Measurements from ENCODE around the gene TMEM183A.

TMEM183A gene

GRCh38 chr1:203051841-203052324 is 44.7 kb downstream of the TMEM183A start:
- no peak overlapping the region for H3K4me3 ChIP-seq (ENCODE audit: low read depth in 1 of 2, low read length in 2 of 2)
- no peaks in the 10 kb centered on the region; the same call in 1 of the 2 replicates for H3K4me1 ChIP-seq (ENCODE audit: insufficient read depth, low read length)
- peak; percentile 68 for ATAC-seq (ENCODE audit: insufficient read depth, low read depth)
- H3K79me2 ChIP-seq (ENCODE audit: insufficient read depth, low read length) = no peaks in the 10 kb centered on the region
- peaks cover 3% of the 10 kb centered on the region; the same call in 1 of the 2 replicates for H4K20me1 ChIP-seq (ENCODE audit: insufficient read depth, low read length)
- no peak overlapping the region for H2AFZ ChIP-seq (ENCODE audit: low read depth, low read length)
- no peak for TF ChIP-seq EZH2 (IDR thresholded peaks at IDR 0.05; ENCODE audit: borderline replicate concordance, low read depth, low read length, severe bottlenecking)
- H3K27ac ChIP-seq (ENCODE audit: low read length) = no peak overlapping the region
- H3K9me3 ChIP-seq (ENCODE audit: insufficient read depth, low read length, severe bottlenecking) = no peaks in the 10 kb centered on the region
- H3K36me3 ChIP-seq (ENCODE audit: insufficient read depth, low read length) = no peaks in the 10 kb centered on the region
- H3K9ac ChIP-seq (ENCODE audit: low read depth, low read length) = no peak overlapping the region
- H3K27me3 ChIP-seq (ENCODE audit: insufficient read depth, low read length, poor library complexity) = peaks cover 66% of the 10 kb centered on the region
- no peak overlapping the region for H3K4me2 ChIP-seq (ENCODE audit: insufficient read depth, low read length)
- peak; percentile 51 for DNase-seq

- no peak overlapping the region for H3K4me2 ChIP-seq (ENCODE audit: insufficient read depth, low read length)
- H3K36me3 ChIP-seq (ENCODE audit: insufficient read depth, low read length) = no peaks in the 10 kb centered on the region
- no peak for TF ChIP-seq CTCF (IDR thresholded peaks at IDR 0.05; ENCODE audit: borderline replicate concordance, extremely low read depth, low read length, poor library complexity, severe bottlenecking)
- no peak for TF ChIP-seq EZH2 (IDR thresholded peaks at IDR 0.05; ENCODE audit: borderline replicate concordance, low read depth, low read length, severe bottlenecking)
- no peak overlapping the region for H3K27ac ChIP-seq (ENCODE audit: low read length)
- H4K20me1 ChIP-seq (ENCODE audit: insufficient read depth, low read length) = peaks cover 3% of the 10 kb centered on the region; the same call in 1 of the 2 replicates
- no peaks in the 10 kb centered on the region for H3K79me2 ChIP-seq (ENCODE audit: insufficient read depth, low read length)
- no peak for ATAC-seq (ENCODE audit: insufficient read depth, low read depth)
- DNase-seq = no peak
- no peaks in the 10 kb centered on the region for H3K9me3 ChIP-seq (ENCODE audit: insufficient read depth, low read length, severe bottlenecking)
- no peak overlapping the region for H3K4me3 ChIP-seq (ENCODE audit: low read depth in 1 of 2, low read length in 2 of 2)
- no peak overlapping the region for H2AFZ ChIP-seq (ENCODE audit: low read depth, low read length)
- peaks cover 63% of the 10 kb centered on the region for H3K27me3 ChIP-seq (ENCODE audit: insufficient read depth, low read length, poor library complexity)
- no peaks in the 10 kb centered on the region; the same call in 1 of the 2 replicates for H3K4me1 ChIP-seq (ENCODE audit: insufficient read depth, low read length)
- no peak overlapping the region for H3K9ac ChIP-seq (ENCODE audit: low read depth, low read length)
These were observed 45.4 kb downstream of the TMEM183A start for GRCh38 chr1:203052601-203053000.

- peaks cover 58% of the 10 kb centered on the region for H3K27me3 ChIP-seq (ENCODE audit: insufficient read depth, low read length, poor library complexity)
- H2AFZ ChIP-seq (ENCODE audit: low read depth, low read length) = no peak overlapping the region
- no peaks in the 10 kb centered on the region for H3K36me3 ChIP-seq (ENCODE audit: insufficient read depth, low read length)
- no peaks in the 10 kb centered on the region for H3K79me2 ChIP-seq (ENCODE audit: insufficient read depth, low read length)
- no peak overlapping the region for H3K4me3 ChIP-seq (ENCODE audit: low read depth in 1 of 2, low read length in 2 of 2)
- TF ChIP-seq EZH2 (IDR thresholded peaks at IDR 0.05; ENCODE audit: borderline replicate concordance, low read depth, low read length, severe bottlenecking) (no peak), CTCF (IDR thresholded peaks at IDR 0.05; ENCODE audit: borderline replicate concordance, extremely low read depth, low read length, poor library complexity, severe bottlenecking) (no peak)
- no peak overlapping the region for H3K27ac ChIP-seq (ENCODE audit: low read length)
- H3K9me3 ChIP-seq (ENCODE audit: insufficient read depth, low read length, severe bottlenecking) = no peaks in the 10 kb centered on the region
- ATAC-seq (ENCODE audit: insufficient read depth, low read depth) = no peak
- H3K9ac ChIP-seq (ENCODE audit: low read depth, low read length) = no peak overlapping the region
- no peaks in the 10 kb centered on the region; the same call in 1 of the 2 replicates for H3K4me1 ChIP-seq (ENCODE audit: insufficient read depth, low read length)
- no peak for DNase-seq
- peaks cover 3% of the 10 kb centered on the region; the same call in 1 of the 2 replicates for H4K20me1 ChIP-seq (ENCODE audit: insufficient read depth, low read length)
- no peak overlapping the region for H3K4me2 ChIP-seq (ENCODE audit: insufficient read depth, low read length)
These were observed 47.0 kb downstream of the TMEM183A start for GRCh38 chr1:203054184-203054583.

- no peak overlapping the region for H3K9ac ChIP-seq (ENCODE audit: low read depth, low read length)
- H3K4me2 ChIP-seq (ENCODE audit: insufficient read depth, low read length) = no peak overlapping the region
- H3K4me3 ChIP-seq (ENCODE audit: low read depth in 1 of 2, low read length in 2 of 2) = no peak overlapping the region
- H4K20me1 ChIP-seq (ENCODE audit: insufficient read depth, low read length) = peaks cover 3% of the 10 kb centered on the region; the same call in 1 of the 2 replicates
- no peaks in the 10 kb centered on the region for H3K9me3 ChIP-seq (ENCODE audit: insufficient read depth, low read length, severe bottlenecking)
- no peak for ATAC-seq (ENCODE audit: insufficient read depth, low read depth)
- no peak overlapping the region for H3K27ac ChIP-seq (ENCODE audit: low read length)
- H2AFZ ChIP-seq (ENCODE audit: low read depth, low read length) = no peak overlapping the region
- no peaks in the 10 kb centered on the region; the same call in 1 of the 2 replicates for H3K4me1 ChIP-seq (ENCODE audit: insufficient read depth, low read length)
- H3K27me3 ChIP-seq (ENCODE audit: insufficient read depth, low read length, poor library complexity) = peaks cover 57% of the 10 kb centered on the region
- TF ChIP-seq CTCF (IDR thresholded peaks at IDR 0.05; ENCODE audit: borderline replicate concordance, extremely low read depth, low read length, poor library complexity, severe bottlenecking) = no peak
- no peak for TF ChIP-seq EZH2 (IDR thresholded peaks at IDR 0.05; ENCODE audit: borderline replicate concordance, low read depth, low read length, severe bottlenecking)
- no peaks in the 10 kb centered on the region for H3K79me2 ChIP-seq (ENCODE audit: insufficient read depth, low read length)
- DNase-seq = no peak
- H3K36me3 ChIP-seq (ENCODE audit: insufficient read depth, low read length) = no peaks in the 10 kb centered on the region
These were observed 47.5 kb downstream of the TMEM183A start for GRCh38 chr1:203054642-203055041.
